Fibroblast of lung (primary cell): ENCODE data around the gene GALNT11. TPM values are rescaled to one million over a fixed set of nuclear protein-coding genes. Genes with fewer than 3 reads are reported as not detected.

Source experiments
- DNase-seq, 2 donors: peaks; one replicate each; pipeline versions ENCODE4 v3.0.0 to v3.0.0-alpha.2; 2010; ENCODE audit warnings: low read depth in 2 of 2
- H2AFZ ChIP-seq: 2 replicates; pipeline ENCODE4 v1.5.1; 2012; ENCODE audit warnings: low read length, control low read depth, inconsistent platforms
- H3K27ac ChIP-seq: 2 replicates; pipeline ENCODE4 v1.5.1; 2011; ENCODE audit warnings: low read length, control low read depth; ENCODE audit not compliant: insufficient read depth
- H3K27me3 ChIP-seq: 2 replicates; pipeline ENCODE4 v1.5.1; 2011; ENCODE audit warnings: mild to moderate bottlenecking, low read length; ENCODE audit not compliant: control insufficient read depth, insufficient read depth
- H3K36me3 ChIP-seq: 2 replicates; pipeline ENCODE4 v1.5.1; 2011; ENCODE audit warnings: low read length; ENCODE audit not compliant: control insufficient read depth, insufficient read depth
- H3K4me1 ChIP-seq: 2 replicates; pipeline ENCODE4 v1.5.1; 2011; ENCODE audit warnings: low read length; ENCODE audit not compliant: control insufficient read depth, insufficient read depth; ENCODE audit errors: extremely low read depth
- H3K4me2 ChIP-seq: 2 replicates; pipeline ENCODE4 v1.5.1; 2011; ENCODE audit warnings: low read length, control low read depth; ENCODE audit not compliant: insufficient read depth; ENCODE audit errors: extremely low read depth
- H3K4me3 ChIP-seq, 4 experiments: fragments of 200-600 bp in 1 of 4; sonication (generic) in 1 of 4; replicated peaks in 1 of 4; 2 replicates each; pipeline ENCODE4 v1.5.1; 2011 to 2016; ENCODE audit warnings: low read length in 4 of 4, low read depth in 3 of 4, mild to moderate bottlenecking in 3 of 4, control low read depth in 2 of 4, inconsistent platforms in 1 of 4, mixed read lengths in 1 of 4; ENCODE audit not compliant: insufficient read depth in 1 of 4; ENCODE audit errors: control extremely low read depth in 1 of 4
- H3K79me2 ChIP-seq: 2 replicates; pipeline ENCODE4 v1.5.1; 2012; ENCODE audit warnings: mild to moderate bottlenecking, low read length, inconsistent platforms; ENCODE audit not compliant: control insufficient read depth, insufficient read depth
- H3K9ac ChIP-seq: 2 replicates; pipeline ENCODE4 v1.5.1; 2011; ENCODE audit warnings: mild to moderate bottlenecking, low read length, control low read depth; ENCODE audit not compliant: insufficient read depth
- H3K9me3 ChIP-seq: 2 replicates; pipeline ENCODE4 v1.5.1; 2012; ENCODE audit warnings: low read depth, low read length; ENCODE audit not compliant: control insufficient read depth, insufficient read depth
- H4K20me1 ChIP-seq: 2 replicates; pipeline ENCODE4 v1.5.1; 2011; ENCODE audit warnings: low read length; ENCODE audit not compliant: control insufficient read depth, insufficient read depth; ENCODE audit errors: extremely low read depth
- CTCF ChIP-seq, 2 donors: IDR thresholded peaks in 1 of 2; conservative IDR thresholded peaks in 1 of 2; 1 replicate in 1 of 2; 2 replicates in 1 of 2; pipeline ENCODE4 v1.5.1; 2011 to 2012; ENCODE audit warnings: low read length in 2 of 2, control low read depth in 1 of 2, inconsistent platforms in 1 of 2, low read depth in 1 of 2, mild to moderate bottlenecking in 1 of 2
- EZH2 ChIP-seq: IDR thresholded peaks from 2 replicates; pipeline ENCODE4 v1.5.1; 2012; ENCODE audit warnings: low read length, control low read depth, mild to moderate bottlenecking; ENCODE audit errors: missing control alignments
- polyA plus RNA-seq, 2 donors: library from polyadenylated mRNA; depleted of rRNA in 1 of 2; stranded (reverse) in 1 of 2; unstranded in 1 of 2; fragments of >200 nt; gene quantifications; 2 replicates each; pipeline ENCODE4 v1.2.1, GENCODE V29; 2011 to 2012; ENCODE audit warnings: missing spikeins in 1 of 2
- total RNA-seq: library from RNA; depleted of rRNA; stranded (reverse); fragments of >200 nt; gene quantifications from 2 replicates; pipeline ENCODE4 v1.2.1, GENCODE V29; 2014

Gene GALNT11
- total and polyA plus RNA-seq, 2 donors (not counting 1 experiment from before 2014, with no cell fraction given), result 43.8 to 56.3 TPM

DNA sequence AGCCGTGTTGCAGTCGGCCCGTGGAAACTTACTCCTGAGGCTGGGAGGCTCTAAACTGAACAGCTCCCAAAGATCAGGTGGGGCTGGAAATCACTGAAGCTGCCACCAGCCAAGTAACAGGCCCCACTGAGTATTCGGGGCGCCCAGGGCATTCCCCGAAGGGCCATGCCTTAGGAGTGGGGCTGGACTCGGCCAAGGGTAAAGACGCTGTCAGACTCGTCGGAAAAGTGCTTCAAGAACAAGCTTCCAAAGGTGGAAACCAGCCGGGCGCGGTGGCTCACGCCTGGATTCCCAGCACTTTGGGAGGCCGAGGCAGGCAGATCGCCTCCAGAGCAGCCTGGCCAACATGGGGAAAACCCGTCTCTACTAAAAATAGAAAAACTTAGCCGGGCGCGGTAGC, 102.8 kb downstream of the GALNT11 start:
- H3K9me3 ChIP-seq, result no peaks in the 10 kb centered on the region
- DNase-seq, result no peak
- H2AFZ ChIP-seq, result no peak overlapping the region
- no peak overlapping the region for H3K9ac ChIP-seq
- no peak overlapping the region for H3K4me2 ChIP-seq
- H3K4me1 ChIP-seq, result no peaks in the 10 kb centered on the region
- no peaks in the 10 kb centered on the region for H3K79me2 ChIP-seq
- TF ChIP-seq CTCF (conservative IDR thresholded peaks at IDR 0.05 in 1 of 2, IDR thresholded peaks at IDR 0.05 in 1 of 2; ENCODE audit: low read depth in 1 of 2, low read length in 2 of 2) (no peak), EZH2 (no peak)
- H3K27ac ChIP-seq, result no peak overlapping the region
- H4K20me1 ChIP-seq, result no peaks in the 10 kb centered on the region
- H3K36me3 ChIP-seq, result peaks cover 19% of the 10 kb centered on the region
- no peak overlapping the region for H3K4me3 ChIP-seq
- H3K27me3 ChIP-seq, result no peaks in the 10 kb centered on the region

DNA sequence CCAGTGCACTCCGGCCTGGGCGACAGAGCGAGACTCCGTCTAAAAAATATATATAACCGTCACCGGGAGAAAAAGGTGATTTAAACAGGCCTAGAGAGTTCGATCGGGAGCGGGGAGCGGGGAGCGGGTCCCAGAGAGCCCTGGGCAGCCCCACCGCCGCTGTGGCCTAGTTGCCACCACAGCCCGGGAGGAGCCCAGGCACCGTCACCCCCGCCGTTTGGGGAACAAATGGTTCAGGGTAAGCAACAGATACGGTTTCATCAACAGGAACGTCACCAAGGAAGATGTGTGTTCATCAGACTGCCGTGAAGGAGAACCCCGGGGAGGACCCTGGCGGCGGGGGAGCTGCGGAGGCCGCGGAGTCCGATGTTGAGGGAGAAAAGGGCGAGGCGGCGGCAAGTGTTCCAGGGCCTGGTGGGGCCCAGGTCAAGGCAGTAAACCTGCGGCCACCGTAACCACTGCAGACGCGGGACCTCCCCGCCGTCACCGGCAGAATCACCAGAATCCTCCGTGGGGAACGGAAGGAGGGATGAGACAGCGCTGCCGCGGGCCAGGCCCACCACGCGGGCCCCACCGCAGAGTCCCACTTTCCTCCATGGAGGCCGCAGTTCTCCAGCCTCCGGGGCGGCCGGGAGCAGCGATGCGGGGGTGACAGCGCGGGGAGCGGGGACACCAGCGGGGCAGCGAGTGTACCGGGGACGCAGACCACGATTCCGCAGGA, 103.4 kb downstream of the GALNT11 start:
- DNase-seq, result no peak
- H3K79me2 ChIP-seq, result no peaks in the 10 kb centered on the region
- H2AFZ ChIP-seq, result no peak overlapping the region
- H3K9me3 ChIP-seq, result no peaks in the 10 kb centered on the region
- H3K9ac ChIP-seq, result no peak overlapping the region
- H3K4me1 ChIP-seq, result no peaks in the 10 kb centered on the region
- no peak for TF ChIP-seq CTCF (conservative IDR thresholded peaks at IDR 0.05 in 1 of 2, IDR thresholded peaks at IDR 0.05 in 1 of 2; ENCODE audit: low read depth in 1 of 2, low read length in 2 of 2)
- TF ChIP-seq EZH2, result no peak
- no peaks in the 10 kb centered on the region for H3K27me3 ChIP-seq
- H3K27ac ChIP-seq, result no peak overlapping the region
- no peak overlapping the region for H3K4me2 ChIP-seq
- H3K36me3 ChIP-seq, result peaks cover 22% of the 10 kb centered on the region
- no peak overlapping the region for H3K4me3 ChIP-seq
- no peaks in the 10 kb centered on the region for H4K20me1 ChIP-seq

DNA sequence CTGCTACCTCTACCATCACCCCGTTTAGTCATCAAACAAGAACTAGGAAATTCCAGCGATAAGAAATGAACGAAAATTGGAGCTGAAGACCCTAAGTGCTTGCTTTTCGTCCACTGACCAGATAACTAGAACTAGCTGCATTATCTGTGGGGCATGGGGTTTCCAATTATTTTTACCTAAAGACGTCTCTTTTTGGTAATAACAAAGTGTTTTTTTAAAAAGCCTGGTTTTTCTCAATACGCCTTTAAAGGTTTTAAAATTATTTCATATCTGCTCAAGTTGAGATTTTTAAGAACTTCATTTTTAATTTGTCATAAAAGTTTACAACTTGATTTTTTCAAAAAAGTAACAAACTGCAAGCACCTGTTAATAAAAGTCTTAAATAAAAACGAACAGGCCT, 104.2 kb downstream of the GALNT11 start:
- TF ChIP-seq EZH2 (no peak), CTCF (conservative IDR thresholded peaks at IDR 0.05 in 1 of 2, IDR thresholded peaks at IDR 0.05 in 1 of 2; ENCODE audit: low read depth in 1 of 2, low read length in 2 of 2) (no peak)
- Histone ChIP-seq H3K9me3 (no peaks in the 10 kb centered on the region), H4K20me1 (no peaks in the 10 kb centered on the region), H3K4me2 (no peak overlapping the region), H3K27ac (no peak overlapping the region), H3K4me1 (no peaks in the 10 kb centered on the region), H3K9ac (no peak overlapping the region), H3K4me3 (no peak overlapping the region), H3K79me2 (no peaks in the 10 kb centered on the region), H2AFZ (no peak overlapping the region), H3K27me3 (no peaks in the 10 kb centered on the region), H3K36me3 (peaks cover 20% of the 10 kb centered on the region)
- DNase-seq, result no peak
